H1 (cell line): Measurements from ENCODE around the gene ENPP7. TPM values are rescaled to one million over a fixed set of nuclear protein-coding genes. Genes with fewer than 3 reads are reported as not detected.

Source experiments
- CTCF ChIA-PET: fragments of 300-600 bp; sonication (Branson Sonifier 250); formaldehyde crosslinking; loops from one replicate; lab custom pipeline; 2021; ENCODE audit not compliant: partially characterized antibody; lab: Charles Lee
- POLR2A ChIA-PET: fragments of 300-600 bp; sonication (Branson Sonifier 250); formaldehyde crosslinking; loops from one replicate; lab custom pipeline; 2021; ENCODE audit warnings: inconsistent platforms; ENCODE audit not compliant: partially characterized antibody; lab: Charles Lee
- DNase-seq, 2 experiments: peaks; one replicate each; pipeline versions ENCODE4 v3.0.0 to v3.0.0-alpha.2; 2010 to 2022; ENCODE audit warnings: low spot score in 2 of 2, low read depth in 1 of 2, mixed read lengths in 1 of 2
- FAIRE-seq: peaks from 2 replicates; lab custom pipeline; 2011; peaks lifted over from hg19 to GRCh38; lab: Jason Lieb, UNC
- H2AFZ ChIP-seq: 2 replicates; pipeline ENCODE4 v1.8.1; 2012; ENCODE audit warnings: low read length, inconsistent platforms
- H2AK5ac ChIP-seq: 2 replicates; pipeline ENCODE4 v1.6.1; 2013; ENCODE audit warnings: low read depth, low read length
- H2BK120ac ChIP-seq: replicated peaks from 2 replicates; pipeline ENCODE3; 2013; ENCODE audit warnings: low read depth, low read length, inconsistent platforms
- H2BK12ac ChIP-seq: 2 replicates; pipeline ENCODE4 v1.6.1; 2013; ENCODE audit warnings: low read depth, low read length
- H2BK15ac ChIP-seq: 2 replicates; pipeline ENCODE4 v1.6.1; 2013; ENCODE audit warnings: low read length
- H2BK20ac ChIP-seq: 2 replicates; pipeline ENCODE4 v1.6.1; 2013; ENCODE audit warnings: low read length
- H2BK5ac ChIP-seq: 2 replicates; pipeline ENCODE4 v1.6.1; 2013; ENCODE audit warnings: low read depth, low read length
- H3K14ac ChIP-seq: 2 replicates; pipeline ENCODE4 v1.6.1; 2013; ENCODE audit warnings: inconsistent platforms; ENCODE audit not compliant: insufficient read length
- H3K18ac ChIP-seq: 2 replicates; pipeline ENCODE4 v1.6.1; 2013; ENCODE audit warnings: low read length; ENCODE audit errors: extremely low read depth
- H3K23ac ChIP-seq: 2 replicates; pipeline ENCODE4 v1.6.1; 2013; ENCODE audit warnings: inconsistent platforms; ENCODE audit not compliant: insufficient read length
- H3K23me2 ChIP-seq: 2 replicates; pipeline ENCODE4 v1.6.1; 2013; ENCODE audit warnings: low read depth, low read length
- H3K27ac ChIP-seq: 2 replicates; pipeline ENCODE4 v1.6.1; 2011; ENCODE audit warnings: low read depth, low read length, inconsistent platforms
- H3K27me3 ChIP-seq, 4 experiments: replicated peaks in 1 of 4; 1 replicate in 1 of 4; 2 replicates in 3 of 4; pipeline versions ENCODE4 v1.6.1 to v1.8.1; 2011 to 2013; ENCODE audit warnings: low read length in 3 of 4, mild to moderate bottlenecking in 3 of 4, inconsistent platforms in 2 of 4, mixed read lengths in 2 of 4, moderate library complexity in 1 of 4; ENCODE audit not compliant: control insufficient read depth in 3 of 4, insufficient read depth in 3 of 4; ENCODE audit errors: extremely low read depth in 1 of 4
- H3K36me3 ChIP-seq, 4 experiments: 2 replicates each; pipeline versions ENCODE4 v1.6.1 to v1.8.1; 2011 to 2013; ENCODE audit warnings: mild to moderate bottlenecking in 4 of 4, low read length in 3 of 4, moderate library complexity in 2 of 4, control low read depth in 1 of 4, inconsistent platforms in 1 of 4; ENCODE audit not compliant: insufficient read depth in 4 of 4, control insufficient read depth in 2 of 4
- H3K4ac ChIP-seq: replicated peaks from 2 replicates; pipeline ENCODE3; 2013; ENCODE audit warnings: low read length, low read depth, mixed read lengths, inconsistent platforms; ENCODE audit not compliant: insufficient read length
- H3K4me1 ChIP-seq, 4 experiments: replicated peaks in 1 of 4; 1 replicate in 1 of 4; 2 replicates in 3 of 4; pipeline versions ENCODE4 v1.6.1 to v1.8.1; 2011 to 2013; ENCODE audit warnings: low read length in 3 of 4, inconsistent platforms in 2 of 4, mixed read lengths in 1 of 4; ENCODE audit not compliant: insufficient read depth in 4 of 4, control insufficient read depth in 3 of 4
- H3K4me2 ChIP-seq, 2 experiments: 2 replicates each; pipeline versions ENCODE4 v1.6.1 to v1.8.1; 2011 to 2013; ENCODE audit warnings: low read depth in 2 of 2, low read length in 2 of 2, control low read depth in 1 of 2, inconsistent platforms in 1 of 2, mild to moderate bottlenecking in 1 of 2; ENCODE audit not compliant: insufficient read depth in 1 of 2
- H3K4me3 ChIP-seq, 4 experiments: fragments of 200-600, 300-600 bp in 1 of 4; sonication (generic), shearing (Covaris generic), sonication (Bioruptor Twin) in 1 of 4; 2 replicates each; pipeline versions ENCODE4 v1.5.1 to v1.8.1; 2011 to 2016; ENCODE audit warnings: low read length in 4 of 4, low read depth in 3 of 4, control low read depth in 2 of 4, inconsistent platforms in 2 of 4, mild to moderate bottlenecking in 2 of 4, mixed read lengths in 1 of 4, moderate library complexity in 1 of 4; ENCODE audit not compliant: insufficient read depth in 2 of 4; ENCODE audit errors: extremely low read depth in 1 of 4
- H3K56ac ChIP-seq: replicated peaks from 2 replicates; pipeline ENCODE3; 2013; ENCODE audit warnings: low read depth, mild to moderate bottlenecking, mixed read lengths, low read length, inconsistent platforms; ENCODE audit not compliant: insufficient read length
- H3K79me1 ChIP-seq: 2 replicates; pipeline ENCODE4 v1.6.1; 2013; ENCODE audit warnings: low read depth, low read length, control low read depth
- H3K79me2 ChIP-seq, 2 experiments: 2 replicates each; pipeline versions ENCODE4 v1.6.1 to v1.8.1; 2012 to 2013; ENCODE audit warnings: low read length in 2 of 2, mild to moderate bottlenecking in 2 of 2, inconsistent platforms in 1 of 2; ENCODE audit not compliant: insufficient read depth in 2 of 2, control insufficient read depth in 1 of 2
- H3K9ac ChIP-seq, 4 experiments: replicated peaks in 1 of 4; 1 replicate in 1 of 4; 2 replicates in 3 of 4; pipeline versions ENCODE4 v1.6.1 to v1.8.1; 2011 to 2013; ENCODE audit warnings: low read depth in 3 of 4, low read length in 3 of 4, control low read depth in 2 of 4, mild to moderate bottlenecking in 2 of 4, moderate library complexity in 2 of 4, inconsistent platforms in 1 of 4; ENCODE audit errors: extremely low read depth in 1 of 4
- H3K9me3 ChIP-seq, 2 experiments: 2 replicates each; pipeline versions ENCODE4 v1.6.1 to v1.8.1; 2012 to 2013; ENCODE audit warnings: mild to moderate bottlenecking in 2 of 2, moderate library complexity in 2 of 2, control low read depth in 1 of 2, inconsistent platforms in 1 of 2, low read depth in 1 of 2, low read length in 1 of 2, mixed read lengths in 1 of 2; ENCODE audit not compliant: insufficient read depth in 2 of 2
- H4K20me1 ChIP-seq, 2 experiments: replicated peaks in 1 of 2; 2 replicates each; pipeline versions ENCODE3 to v1.8.1; 2011 to 2013; ENCODE audit warnings: inconsistent platforms in 2 of 2, low read length in 2 of 2, mild to moderate bottlenecking in 1 of 2; ENCODE audit not compliant: insufficient read depth in 2 of 2, control insufficient read depth in 1 of 2
- H4K5ac ChIP-seq: 2 replicates; pipeline ENCODE4 v1.6.1; 2013; ENCODE audit warnings: low read length, low read depth, mixed read lengths, inconsistent platforms; ENCODE audit not compliant: insufficient read length
- H4K8ac ChIP-seq: 2 replicates; pipeline ENCODE4 v1.8.0; 2013; ENCODE audit warnings: mild to moderate bottlenecking, moderate library complexity, low read length, inconsistent platforms; ENCODE audit not compliant: insufficient read depth; ENCODE audit errors: extremely low read depth
- H4K91ac ChIP-seq: replicated peaks from 2 replicates; pipeline ENCODE3; 2013; ENCODE audit warnings: low read length, mixed read lengths, inconsistent platforms; ENCODE audit not compliant: insufficient read length
- GABPA ChIP-seq: IDR thresholded peaks from 2 replicates; pipeline ENCODE4 v1.6.1; 2011; ENCODE audit warnings: mild to moderate bottlenecking, low read length, moderate library complexity, borderline replicate concordance; ENCODE audit not compliant: insufficient read depth
- PHF8 ChIP-seq: fragments of 200-600 bp; sonication (generic); conservative IDR thresholded peaks from 2 replicates; pipeline ENCODE4 v1.7.1; 2012; ENCODE audit warnings: low read depth, mild to moderate bottlenecking, inconsistent platforms, low read length, moderate library complexity
- RAD21 ChIP-seq, 2 experiments: IDR thresholded peaks in 1 of 2; conservative IDR thresholded peaks in 1 of 2; 2 replicates each; pipeline ENCODE4 v1.6.1; 2011; ENCODE audit warnings: low read depth in 2 of 2, low read length in 2 of 2, improper control_type of control experiment in 1 of 2, inconsistent platforms in 1 of 2, mild to moderate bottlenecking in 1 of 2, moderate library complexity in 1 of 2
- RBBP5 ChIP-seq: IDR thresholded peaks from 2 replicates; pipeline ENCODE4 v1.7.1; 2012; ENCODE audit warnings: low read depth, mild to moderate bottlenecking, inconsistent platforms, low read length, moderate library complexity, borderline replicate concordance
- SP2 ChIP-seq: IDR thresholded peaks from 2 replicates; pipeline ENCODE4 v1.6.1; 2012; ENCODE audit warnings: mild to moderate bottlenecking, low read length, inconsistent platforms
- SUZ12 ChIP-seq: fragments of 200-600 bp; sonication (generic); IDR thresholded peaks from 2 replicates; pipeline ENCODE4 v1.6.1; 2012; ENCODE audit warnings: mild to moderate bottlenecking, inconsistent platforms, low read length, moderate library complexity, mixed read lengths
- TCF12 ChIP-seq: IDR thresholded peaks from 2 replicates; pipeline ENCODE4 v1.6.1; 2011; ENCODE audit warnings: low read depth, mild to moderate bottlenecking, low read length
- WGBS, 2 experiments: shearing (Covaris generic) in 1 of 2; methylation state at CpG; one replicate each; pipeline versions ENCODE4 v1.1.6 to v1.1.7; 2013 to 2015; ENCODE audit warnings: low lambda C conversion rate in 2 of 2, mixed read lengths in 2 of 2, inconsistent platforms in 1 of 2, low coverage in 1 of 2, missing lambda C conversion rate in 1 of 2; ENCODE audit not compliant: insufficient replicate concordance in 2 of 2, insufficient coverage in 1 of 2, insufficient read length in 1 of 2; ENCODE audit errors: extremely low coverage in 1 of 2, missing lambda C conversion rate in 1 of 2; 5-methylcytosine and 5-hydroxymethylcytosine counted together
- polyA plus RNA-seq, 7 experiments: library from polyadenylated mRNA; depleted of rRNA in 3 of 7; stranded (reverse) in 5 of 7; unstranded in 2 of 7; fragments of >200 nt in 5 of 7; fragments of 200-250 nt in 2 of 7; gene quantifications; 1 replicate in 5 of 7; 2 replicates in 1 of 7; 4 replicates in 1 of 7; pipeline versions ENCODE4 v1.2.1 to v1.2.3, GENCODE V29; 2011 to 2013; ENCODE audit warnings: missing spikeins in 2 of 7, mixed read lengths in 2 of 7
- total RNA-seq: library from RNA; stranded (reverse); fragmentation: NEBNext Ultra II Directional; extraction: Animal tissue kit (Norgen Biotek cat#: 25700); gene quantifications from 2 replicates; pipeline ENCODE4 v1.2.1, GENCODE V29; 2021
- TF ChIP-seq, protein P1 (sequence below): IDR thresholded peaks from 2 replicates; pipeline ENCODE4 v1.6.1; 2011; ENCODE audit warnings: low read length, improper control_type of control experiment
- TF ChIP-seq, protein P2 (sequence below), 3 experiments: IDR thresholded peaks; 1 replicate in 2 of 3; 2 replicates in 1 of 3; pipeline versions ENCODE4 v1.5.1 to v1.6.1; 2011; ENCODE audit warnings: low read length in 3 of 3, mild to moderate bottlenecking in 3 of 3, inconsistent platforms in 2 of 3, low read depth in 1 of 3, moderate library complexity in 1 of 3; ENCODE audit not compliant: insufficient read depth in 1 of 3; ENCODE audit errors: control extremely low read depth in 1 of 3

ENPP7 gene
- total and polyA plus RNA-seq, 2 of the 8 experiments (the other 6 are each of a cell fraction or from before 2014, with no cell fraction given): not detected

DNA sequence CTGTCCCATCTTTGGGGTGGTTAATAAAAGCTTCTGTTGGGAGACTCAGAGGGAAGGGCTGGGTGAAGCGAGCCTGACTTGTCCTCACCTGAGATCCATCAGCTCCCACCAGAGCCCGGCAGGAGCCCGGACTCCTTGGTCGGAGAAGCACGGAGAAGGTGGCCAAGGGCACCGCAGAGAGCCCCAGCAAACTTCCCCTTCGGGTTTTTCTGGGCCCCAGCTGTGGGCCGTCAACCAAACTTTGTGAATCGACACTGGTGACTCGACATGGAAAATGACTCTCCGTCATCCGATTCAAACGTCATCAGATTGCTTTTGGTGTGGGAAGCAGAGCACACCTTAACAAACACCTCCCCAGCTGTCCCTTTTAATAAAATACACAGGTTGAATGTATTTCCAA is 21.4 kb downstream of the ENPP7 start:
- 92% methylated on average over 10 of the region's 13 CpGs; no CpG with 5 or more reads in 1 of the 2 experiments for WGBS, 2 experiments
- FAIRE-seq (no peak), DNase-seq (no peak)
- Histone ChIP-seq H3K23ac (no peak overlapping the region), H3K27me3 (peaks cover 19 to 29% (median 26%) of the 10 kb centered on the region in 4 experiments), H4K20me1 (peaks cover 0 to 4% of the 10 kb centered on the region in 2 experiments), H3K4me1 (peaks cover 0 to 14% (median 7%) of the 10 kb centered on the region in 4 experiments; a peak in 6 of 7 replicates), H2AFZ (no peak overlapping the region), H3K4ac (no peak overlapping the region), H2BK15ac (no peak overlapping the region), H3K79me1 (no peaks in the 10 kb centered on the region), H3K9ac (no peak overlapping the region), H3K79me2 (no peaks in the 10 kb centered on the region), H2BK12ac (no peak overlapping the region), H3K9me3 (no peaks in the 10 kb centered on the region), H2BK120ac (no peak overlapping the region), H3K4me3 (no peak overlapping the region), H2AK5ac (no peak overlapping the region), H4K5ac (no peak overlapping the region), H2BK5ac (no peak overlapping the region), H4K91ac (no peak overlapping the region), H3K4me2 (no peak overlapping the region), H3K14ac (no peak overlapping the region), H3K27ac (no peak overlapping the region), H3K23me2 (peaks cover 11% of the 10 kb centered on the region; the same call in 1 of the 2 replicates), H3K18ac (no peak overlapping the region), H3K36me3 (0 out of 8 replicates have a peak, but pooled peaks cover 0 to 2% (median 0%) of the 10 kb centered on the region in 4 experiments), H4K8ac (no peak overlapping the region), H3K56ac (no peak overlapping the region), H2BK20ac (no peak overlapping the region)
- POLR2A ChIA-PET: interaction anchor here (0.9 to 2.7 kb wide), 3 partner anchors 25 to 34 kb away, joined by 3 to 7 read pairs (median 5); no protein-coding TSS in a partner anchor
- CTCF ChIA-PET: interaction anchor here (0.6 to 5.5 kb wide), 11 partner anchors 9 to 331 kb away, joined by 3 to 29 read pairs (median 4); no protein-coding TSS in a partner anchor
- TF ChIP-seq SUZ12: no peak
- TF ChIP-seq RAD21 (IDR thresholded peaks at IDR 0.05 in 1 of 2, conservative IDR thresholded peaks at IDR 0.05 in 1 of 2; ENCODE audit: low read depth in 2 of 2, low read length in 2 of 2): no peak
- no peak for TF ChIP-seq RBBP5
- TF ChIP-seq PHF8: no peak
- TF ChIP-seq, protein P1, sequence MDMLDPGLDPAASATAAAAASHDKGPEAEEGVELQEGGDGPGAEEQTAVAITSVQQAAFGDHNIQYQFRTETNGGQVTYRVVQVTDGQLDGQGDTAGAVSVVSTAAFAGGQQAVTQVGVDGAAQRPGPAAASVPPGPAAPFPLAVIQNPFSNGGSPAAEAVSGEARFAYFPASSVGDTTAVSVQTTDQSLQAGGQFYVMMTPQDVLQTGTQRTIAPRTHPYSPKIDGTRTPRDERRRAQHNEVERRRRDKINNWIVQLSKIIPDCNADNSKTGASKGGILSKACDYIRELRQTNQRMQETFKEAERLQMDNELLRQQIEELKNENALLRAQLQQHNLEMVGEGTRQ: no peak
- TF ChIP-seq TCF12: no peak
- no peak for TF ChIP-seq GABPA
- TF ChIP-seq, protein P2, sequence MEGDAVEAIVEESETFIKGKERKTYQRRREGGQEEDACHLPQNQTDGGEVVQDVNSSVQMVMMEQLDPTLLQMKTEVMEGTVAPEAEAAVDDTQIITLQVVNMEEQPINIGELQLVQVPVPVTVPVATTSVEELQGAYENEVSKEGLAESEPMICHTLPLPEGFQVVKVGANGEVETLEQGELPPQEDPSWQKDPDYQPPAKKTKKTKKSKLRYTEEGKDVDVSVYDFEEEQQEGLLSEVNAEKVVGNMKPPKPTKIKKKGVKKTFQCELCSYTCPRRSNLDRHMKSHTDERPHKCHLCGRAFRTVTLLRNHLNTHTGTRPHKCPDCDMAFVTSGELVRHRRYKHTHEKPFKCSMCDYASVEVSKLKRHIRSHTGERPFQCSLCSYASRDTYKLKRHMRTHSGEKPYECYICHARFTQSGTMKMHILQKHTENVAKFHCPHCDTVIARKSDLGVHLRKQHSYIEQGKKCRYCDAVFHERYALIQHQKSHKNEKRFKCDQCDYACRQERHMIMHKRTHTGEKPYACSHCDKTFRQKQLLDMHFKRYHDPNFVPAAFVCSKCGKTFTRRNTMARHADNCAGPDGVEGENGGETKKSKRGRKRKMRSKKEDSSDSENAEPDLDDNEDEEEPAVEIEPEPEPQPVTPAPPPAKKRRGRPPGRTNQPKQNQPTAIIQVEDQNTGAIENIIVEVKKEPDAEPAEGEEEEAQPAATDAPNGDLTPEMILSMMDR (IDR thresholded peaks at IDR 0.05; ENCODE audit: control extremely low read depth in 1 of 3, insufficient read depth in 1 of 3, low read depth in 1 of 3, low read length in 3 of 3): no peak
- TF ChIP-seq SP2: no peak
